ENCODE data around the gene CHPF. TPM values are rescaled to one million over a fixed set of nuclear protein-coding genes. Genes with fewer than 3 reads are reported as not detected.

The CHPF gene
- polyA plus RNA-seq, 1 experiment, result 119 TPM

GRCh38 chr2:219562049-219563020 lies 18.7 kb upstream of the CHPF start:
- DNase-seq (ENCODE audit: low read depth), result no peak
- ChIA-PET CTCF (interaction anchor here (1.3 to 4.0 kb wide), 4 partner anchors 9 to 127 kb away, joined by 3 to 25 read pairs (median 17); partner anchors contain the start of genes CHPF, OBSL1 and TMEM198), POLR2A (no interaction called here)
- peaks cover 16% of the 10 kb centered on the region for H3K36me3 ChIP-seq (ENCODE audit: control insufficient read depth, insufficient read depth, low read length)
- TF ChIP-seq, protein P1, sequence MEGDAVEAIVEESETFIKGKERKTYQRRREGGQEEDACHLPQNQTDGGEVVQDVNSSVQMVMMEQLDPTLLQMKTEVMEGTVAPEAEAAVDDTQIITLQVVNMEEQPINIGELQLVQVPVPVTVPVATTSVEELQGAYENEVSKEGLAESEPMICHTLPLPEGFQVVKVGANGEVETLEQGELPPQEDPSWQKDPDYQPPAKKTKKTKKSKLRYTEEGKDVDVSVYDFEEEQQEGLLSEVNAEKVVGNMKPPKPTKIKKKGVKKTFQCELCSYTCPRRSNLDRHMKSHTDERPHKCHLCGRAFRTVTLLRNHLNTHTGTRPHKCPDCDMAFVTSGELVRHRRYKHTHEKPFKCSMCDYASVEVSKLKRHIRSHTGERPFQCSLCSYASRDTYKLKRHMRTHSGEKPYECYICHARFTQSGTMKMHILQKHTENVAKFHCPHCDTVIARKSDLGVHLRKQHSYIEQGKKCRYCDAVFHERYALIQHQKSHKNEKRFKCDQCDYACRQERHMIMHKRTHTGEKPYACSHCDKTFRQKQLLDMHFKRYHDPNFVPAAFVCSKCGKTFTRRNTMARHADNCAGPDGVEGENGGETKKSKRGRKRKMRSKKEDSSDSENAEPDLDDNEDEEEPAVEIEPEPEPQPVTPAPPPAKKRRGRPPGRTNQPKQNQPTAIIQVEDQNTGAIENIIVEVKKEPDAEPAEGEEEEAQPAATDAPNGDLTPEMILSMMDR (IDR thresholded peaks at IDR 0.05; ENCODE audit: insufficient read depth, low read depth, low read length), result no peak
- H3K27me3 ChIP-seq (ENCODE audit: control insufficient read depth, insufficient read depth, low read length), result no peaks in the 10 kb centered on the region
- no peak overlapping the region for H3K4me3 ChIP-seq (ENCODE audit: low read depth, low read length)

- ChIA-PET CTCF (interaction anchor here (0.6 to 4.0 kb wide), 16 partner anchors 8 to 128 kb away, joined by 3 to 29 read pairs (median 10); partner anchors contain the start of genes CHPF, OBSL1 and TMEM198), POLR2A (no interaction called here)
- Histone ChIP-seq H3K4me3 (ENCODE audit: low read depth, low read length) (no peak overlapping the region), H3K36me3 (ENCODE audit: control insufficient read depth, insufficient read depth, low read length) (peaks cover 13% of the 10 kb centered on the region), H3K27me3 (ENCODE audit: control insufficient read depth, insufficient read depth, low read length) (no peaks in the 10 kb centered on the region)
- no peak for DNase-seq (ENCODE audit: low read depth)
- TF ChIP-seq, protein P1 (IDR thresholded peaks at IDR 0.05; ENCODE audit: insufficient read depth, low read depth, low read length), result no peak
Measured at GRCh38 chr2:219561179-219562048, 17.8 kb upstream of the CHPF start.

DNA sequence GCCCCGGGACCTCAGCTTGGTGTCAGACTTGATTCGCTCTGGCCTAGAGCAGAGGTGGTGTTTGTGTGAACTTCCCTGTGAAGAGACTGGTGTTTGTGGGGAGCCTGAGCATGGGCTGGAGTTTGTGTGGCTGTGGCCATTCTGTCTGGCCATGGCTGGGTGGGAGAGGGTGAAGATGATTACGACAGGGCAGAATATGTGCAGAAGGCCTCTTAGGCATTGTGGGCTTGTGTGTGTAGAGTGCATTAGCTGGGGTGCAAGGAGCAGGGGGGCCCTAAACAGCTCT lies 17.2 kb upstream of the CHPF start:
- no peak for DNase-seq (ENCODE audit: low read depth)
- ChIA-PET CTCF (interaction anchor here (0.6 to 4.0 kb wide), 28 partner anchors 8 to 174 kb away, joined by 3 to 29 read pairs (median 5); partner anchors contain the start of genes CHPF, DNPEP, OBSL1 and STK11IP), POLR2A (no interaction called here)
- Histone ChIP-seq H3K4me3 (ENCODE audit: low read depth, low read length) (no peak overlapping the region), H3K36me3 (ENCODE audit: control insufficient read depth, insufficient read depth, low read length) (peaks cover 14% of the 10 kb centered on the region), H3K27me3 (ENCODE audit: control insufficient read depth, insufficient read depth, low read length) (no peaks in the 10 kb centered on the region)
- TF ChIP-seq, protein P1 (IDR thresholded peaks at IDR 0.05; ENCODE audit: insufficient read depth, low read depth, low read length), result no peak

DNA sequence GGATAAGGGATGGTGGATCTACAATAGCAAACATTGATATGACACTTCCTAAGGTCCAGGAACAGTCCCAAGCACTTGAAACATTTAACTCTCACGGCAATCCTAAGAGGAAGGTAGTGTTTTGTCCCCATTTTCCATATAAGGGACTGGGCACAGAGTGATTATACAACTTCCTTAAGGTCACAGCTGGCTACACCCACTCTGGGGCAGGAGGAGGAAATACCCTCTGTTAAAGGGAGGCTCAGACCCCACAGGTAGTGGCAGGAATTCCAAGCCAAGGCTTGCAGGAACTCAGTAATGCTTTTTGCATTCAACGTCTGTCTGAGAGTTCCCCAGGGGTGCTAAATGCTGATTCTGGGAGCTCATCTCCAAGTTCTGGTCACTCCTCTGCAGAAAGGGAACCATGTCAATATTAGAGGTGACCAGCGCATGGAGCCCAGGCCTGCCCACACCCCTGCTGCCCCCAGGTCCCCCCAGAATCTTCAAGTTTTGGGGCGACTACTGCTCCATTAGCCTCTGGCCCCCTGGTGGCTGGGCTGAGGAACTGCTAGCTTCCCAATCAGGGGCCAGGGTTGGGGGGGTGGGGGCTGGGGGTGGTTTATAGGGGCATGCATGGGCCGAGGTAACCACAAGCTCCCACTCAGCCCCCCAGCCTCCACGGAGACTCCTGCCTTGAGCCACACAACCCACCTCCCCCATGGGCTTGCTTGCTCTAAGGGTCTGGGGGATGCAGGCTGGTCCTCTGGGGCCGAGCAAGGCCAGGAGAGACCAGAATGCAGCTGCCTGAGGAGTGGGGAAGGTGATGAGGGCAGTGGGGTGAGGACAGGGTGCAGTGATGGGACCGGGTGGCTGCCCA lies 16.7 kb upstream of the CHPF start:
- TF ChIP-seq, protein P1 (IDR thresholded peaks at IDR 0.05; ENCODE audit: insufficient read depth, low read depth, low read length), result peak; percentile 80

More for the DNA sequence above, 16.7 kb upstream of the CHPF start:
- H3K4me3 ChIP-seq (ENCODE audit: low read depth, low read length), result no peak overlapping the region
- no peaks in the 10 kb centered on the region for H3K27me3 ChIP-seq (ENCODE audit: control insufficient read depth, insufficient read depth, low read length)
- H3K36me3 ChIP-seq (ENCODE audit: control insufficient read depth, insufficient read depth, low read length), result peaks cover 15% of the 10 kb centered on the region
- CTCF ChIA-PET, result interaction anchor here (0.6 to 4.0 kb wide), 33 partner anchors 9 to 244 kb away, joined by 3 to 29 read pairs (median 4); partner anchors contain the start of genes CHPF, DNPEP, OBSL1 and STK11IP
- DNase-seq (ENCODE audit: low read depth), result no peak
- POLR2A ChIA-PET, result no interaction called here
